GM19240 (cell line): ENCODE measurements around the gene CD36.

Experiments
- DNase-seq: peaks from one replicate; pipeline ENCODE4 v3.0.0; 2011; ENCODE audit warnings: low spot score; ENCODE audit not compliant: insufficient read length

Gene CD36

GRCh38 chr7:80624763-80625162 lies 13.7 kb upstream of the CD36 start:
- DNase-seq = no peak

- no peak for DNase-seq
Observed at GRCh38 chr7:80629023-80629422, 9.4 kb upstream of the CD36 start.

GRCh38 chr7:80630608-80631405 lies 7.6 kb upstream of the CD36 start:
- no peak for DNase-seq

GRCh38 chr7:80631421-80631820 lies 7.0 kb upstream of the CD36 start:
- DNase-seq = no peak

- DNase-seq = no peak
Observed at GRCh38 chr7:80632139-80632538, 6.3 kb upstream of the CD36 start.

- DNase-seq = no peak
Observed at GRCh38 chr7:80632819-80633218, 5.6 kb upstream of the CD36 start.

GRCh38 chr7:80634505-80634904 lies 3.9 kb upstream of the CD36 start:
- no peak for DNase-seq

- DNase-seq = no peak
Observed at GRCh38 chr7:80635533-80635932, 2.9 kb upstream of the CD36 start.

- no peak for DNase-seq
Observed at GRCh38 chr7:80635998-80636397, 2.4 kb upstream of the CD36 start.

- DNase-seq = no peak
Observed at GRCh38 chr7:80636709-80637108, 1.7 kb upstream of the CD36 start.

- DNase-seq = no peak
Observed at GRCh38 chr7:80637454-80637853, 988 bp upstream of the CD36 start.

GRCh38 chr7:80639011-80639410 lies 569 bp downstream of the CD36 start:
- DNase-seq = no peak

GRCh38 chr7:80640846-80641245 lies 2.4 kb downstream of the CD36 start:
- no peak for DNase-seq

GRCh38 chr7:80641548-80641947 lies 3.1 kb downstream of the CD36 start:
- no peak for DNase-seq

- DNase-seq = no peak
Observed at GRCh38 chr7:80642871-80643270, 4.4 kb downstream of the CD36 start.

GRCh38 chr7:80643336-80643915 lies 5.0 kb downstream of the CD36 start:
- no peak for DNase-seq

- no peak for DNase-seq
Observed at GRCh38 chr7:80644054-80644453, 5.6 kb downstream of the CD36 start.

GRCh38 chr7:80646083-80646865 lies 7.8 kb downstream of the CD36 start:
- DNase-seq = no peak

- DNase-seq = no peak
Observed at GRCh38 chr7:80647436-80647835, 9.0 kb downstream of the CD36 start.

GRCh38 chr7:80648031-80648600 lies 9.7 kb downstream of the CD36 start:
- no peak for DNase-seq

- DNase-seq = no peak
Observed at GRCh38 chr7:80649011-80649410, 10.6 kb downstream of the CD36 start.

- DNase-seq = no peak
Observed at GRCh38 chr7:80650030-80650429, 11.6 kb downstream of the CD36 start.
